HL-60/S4 treated with phorbol 12-myristate 13-acetate at 8.2 ng/mL for 4 days and 3 days (cell line): ENCODE data around the gene PHLDB2.

Experiments used
- in situ Hi-C: fragments of 300-500 bp; cut with MboI; formaldehyde crosslinking; loops from 2 replicates; pipeline ENCODE4 v1.15.0; 2022; ENCODE audit warnings: low sequenced_read_pairs

PHLDB2 gene

GRCh38 chr3:111956449-111956848 lies 97.4 kb downstream of the PHLDB2 start:
- in situ Hi-C loops, result loop anchor here (25.0 kb wide), 1 partner anchor 244 kb away; no protein-coding TSS in a partner anchor

GRCh38 chr3:111956995-111957734 lies 98.1 kb downstream of the PHLDB2 start:
- in situ Hi-C loops, result loop anchor here (25.0 kb wide), 1 partner anchor 245 kb away; no protein-coding TSS in a partner anchor

GRCh38 chr3:111961461-111962164 lies 102.5 kb downstream of the PHLDB2 start:
- in situ Hi-C loops, result loop anchor here (25.0 kb wide), 1 partner anchor 249 kb away; no protein-coding TSS in a partner anchor

GRCh38 chr3:111963424-111963823 lies 104.4 kb downstream of the PHLDB2 start:
- in situ Hi-C loops, result loop anchor here (25.0 kb wide), 1 partner anchor 251 kb away; no protein-coding TSS in a partner anchor

- in situ Hi-C loops, result loop anchor here (25.0 kb wide), 1 partner anchor 253 kb away; no protein-coding TSS in a partner anchor
Observed at GRCh38 chr3:111965484-111965883, 106.4 kb downstream of the PHLDB2 start.

GRCh38 chr3:111967068-111967467 lies 108.0 kb downstream of the PHLDB2 start:
- in situ Hi-C loops, result loop anchor here (25.0 kb wide), 1 partner anchor 255 kb away; no protein-coding TSS in a partner anchor

GRCh38 chr3:111967651-111968274 lies 108.7 kb downstream of the PHLDB2 start:
- in situ Hi-C loops, result loop anchor here (25.0 kb wide), 1 partner anchor 255 kb away; no protein-coding TSS in a partner anchor

GRCh38 chr3:111968319-111969054 lies 109.4 kb downstream of the PHLDB2 start:
- in situ Hi-C loops, result loop anchor here (25.0 kb wide), 1 partner anchor 256 kb away; no protein-coding TSS in a partner anchor

GRCh38 chr3:111970376-111970775 lies 111.3 kb downstream of the PHLDB2 start:
- in situ Hi-C loops, result loop anchor here (25.0 kb wide), 1 partner anchor 258 kb away; no protein-coding TSS in a partner anchor

GRCh38 chr3:111971533-111972130 lies 112.6 kb downstream of the PHLDB2 start:
- in situ Hi-C loops, result loop anchor here (25.0 kb wide), 1 partner anchor 259 kb away; no protein-coding TSS in a partner anchor

GRCh38 chr3:111972891-111973290 lies 113.8 kb downstream of the PHLDB2 start:
- in situ Hi-C loops, result loop anchor here (25.0 kb wide), 1 partner anchor 261 kb away; no protein-coding TSS in a partner anchor

- in situ Hi-C loops, result no loop called here
Observed at GRCh38 chr3:111975131-111975530, 116.1 kb downstream of the PHLDB2 start.

- in situ Hi-C loops, result no loop called here
Observed at GRCh38 chr3:111976254-111976653, 117.2 kb downstream of the PHLDB2 start.

GRCh38 chr3:111978583-111979433 lies 119.7 kb downstream of the PHLDB2 start, which contains the start of gene ABHD10:
Gene ABHD10, plus strand, starts transcription at chr3:111979026. Its CDS starts 36 bp downstream, at chr3:111979062.
- in situ Hi-C loops, result no loop called here

- in situ Hi-C loops, result no loop called here
Observed at GRCh38 chr3:111979434-111980038, 120.5 kb downstream of the PHLDB2 start.

- in situ Hi-C loops, result no loop called here
Observed at GRCh38 chr3:111980716-111981456, 121.8 kb downstream of the PHLDB2 start.

GRCh38 chr3:111981457-111981763 lies 122.3 kb downstream of the PHLDB2 start:
- in situ Hi-C loops, result no loop called here
